HG02798 (cell line): ENCODE data around the gene IFNGR1.

ENCODE experiments used
- ATAC-seq: cut with Tn5 transposase; IDR thresholded peaks from one replicate; pipeline ENCODE4 v1.9.1; 2021; ENCODE audit warnings: mild to moderate bottlenecking; ENCODE audit not compliant: unreplicated experiment, poor library complexity

IFNGR1 gene

DNA sequence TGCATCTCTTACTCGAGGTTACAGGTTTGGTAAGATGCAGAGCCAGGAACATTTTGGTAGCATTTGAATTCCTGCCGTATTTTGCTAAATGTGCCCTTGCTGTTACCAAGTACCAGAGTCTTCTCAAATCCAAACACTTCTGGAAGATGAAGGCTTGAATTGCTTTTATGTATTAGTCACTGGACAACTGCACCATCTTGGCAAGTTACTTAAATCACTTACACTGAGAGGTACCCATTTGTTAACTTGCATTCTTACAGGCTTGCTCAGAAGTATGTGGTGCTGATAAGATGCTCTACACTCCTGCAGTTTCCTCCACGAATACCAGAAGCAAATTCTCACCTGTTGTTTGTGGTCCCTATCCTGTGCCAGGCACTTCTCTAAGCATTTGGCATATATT lies 58.4 kb downstream of the IFNGR1 start:
- ATAC-seq, result no peak

DNA sequence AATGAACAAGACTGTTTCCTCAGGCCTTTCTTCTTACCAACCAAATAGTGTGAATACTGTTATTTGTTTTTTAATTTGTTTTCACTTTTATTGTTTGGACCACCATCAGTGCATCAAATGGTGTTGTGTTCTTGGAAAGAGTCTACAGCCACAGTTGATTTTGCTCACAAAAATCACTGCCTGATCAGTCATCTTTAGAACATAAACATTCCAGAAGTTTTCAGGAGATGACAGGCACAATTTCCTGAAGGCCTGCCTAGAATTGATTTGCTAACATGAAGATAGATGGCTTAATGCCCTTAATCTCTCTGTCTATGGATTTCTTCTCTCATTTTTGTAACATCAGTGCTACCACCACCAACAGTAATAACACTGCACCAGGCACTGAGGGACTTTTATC lies 59.3 kb downstream of the IFNGR1 start:
- no peak for ATAC-seq

DNA sequence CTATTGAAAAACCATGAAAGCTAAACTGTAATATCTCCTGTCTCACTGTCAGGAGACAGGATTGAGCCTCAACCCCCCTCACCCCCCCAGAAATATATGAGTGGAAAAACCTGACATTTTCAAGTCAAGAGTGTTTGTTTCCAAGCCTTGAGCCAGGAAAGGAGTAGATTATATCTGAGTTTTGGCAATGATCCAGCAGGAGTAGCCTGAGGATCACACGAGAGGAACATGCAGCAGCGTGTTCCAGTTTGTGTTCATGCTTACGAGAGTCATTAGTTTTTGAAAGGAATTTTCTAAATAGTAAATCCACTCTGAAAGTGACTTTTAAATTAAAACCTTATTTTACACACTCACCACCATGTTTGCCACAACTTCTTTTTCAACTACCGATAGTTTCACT lies 61.6 kb downstream of the IFNGR1 start:
- ATAC-seq, result no peak

DNA sequence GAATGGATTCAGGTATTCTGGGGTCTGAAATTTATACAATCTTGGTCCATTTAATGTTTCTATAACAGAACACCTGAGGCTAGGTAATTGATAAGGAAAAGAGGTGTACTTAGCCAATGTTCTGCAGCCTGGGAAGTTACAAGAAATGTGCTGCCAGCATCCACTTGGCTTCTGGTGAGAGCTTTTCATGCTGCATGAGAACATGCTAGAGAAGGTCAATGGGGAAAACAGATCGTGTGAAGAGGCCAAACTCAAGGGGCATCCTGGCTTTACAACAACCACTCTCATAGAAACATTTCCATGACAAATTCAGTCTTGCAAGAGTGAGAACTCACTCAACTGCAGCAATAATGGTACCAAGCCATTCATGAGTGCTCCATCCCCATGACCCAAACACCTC lies 62.5 kb downstream of the IFNGR1 start:
- no peak for ATAC-seq

GRCh38 chr6:137155830-137156229 lies 63.4 kb downstream of the IFNGR1 start:
- ATAC-seq, result no peak

- ATAC-seq, result no peak
These were observed 69.1 kb downstream of the IFNGR1 start for GRCh38 chr6:137150072-137150471.

DNA sequence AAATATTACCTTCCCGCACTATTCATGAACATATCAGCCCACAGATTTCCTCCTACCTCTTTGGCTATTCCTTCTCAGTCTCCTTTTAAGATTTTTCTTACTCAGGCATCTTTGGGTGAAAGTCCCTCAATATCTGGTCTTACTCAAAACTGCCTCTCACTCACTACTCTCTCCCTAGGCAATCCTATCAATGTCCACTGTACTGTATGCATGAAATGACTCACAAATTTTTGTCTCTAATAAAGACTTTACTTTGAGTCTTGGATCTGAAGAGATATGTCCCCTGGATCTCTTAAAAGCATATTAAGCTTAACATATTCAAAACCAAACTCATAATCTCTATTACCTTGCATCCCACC lies 70.2 kb downstream of the IFNGR1 start:
- no peak for ATAC-seq

DNA sequence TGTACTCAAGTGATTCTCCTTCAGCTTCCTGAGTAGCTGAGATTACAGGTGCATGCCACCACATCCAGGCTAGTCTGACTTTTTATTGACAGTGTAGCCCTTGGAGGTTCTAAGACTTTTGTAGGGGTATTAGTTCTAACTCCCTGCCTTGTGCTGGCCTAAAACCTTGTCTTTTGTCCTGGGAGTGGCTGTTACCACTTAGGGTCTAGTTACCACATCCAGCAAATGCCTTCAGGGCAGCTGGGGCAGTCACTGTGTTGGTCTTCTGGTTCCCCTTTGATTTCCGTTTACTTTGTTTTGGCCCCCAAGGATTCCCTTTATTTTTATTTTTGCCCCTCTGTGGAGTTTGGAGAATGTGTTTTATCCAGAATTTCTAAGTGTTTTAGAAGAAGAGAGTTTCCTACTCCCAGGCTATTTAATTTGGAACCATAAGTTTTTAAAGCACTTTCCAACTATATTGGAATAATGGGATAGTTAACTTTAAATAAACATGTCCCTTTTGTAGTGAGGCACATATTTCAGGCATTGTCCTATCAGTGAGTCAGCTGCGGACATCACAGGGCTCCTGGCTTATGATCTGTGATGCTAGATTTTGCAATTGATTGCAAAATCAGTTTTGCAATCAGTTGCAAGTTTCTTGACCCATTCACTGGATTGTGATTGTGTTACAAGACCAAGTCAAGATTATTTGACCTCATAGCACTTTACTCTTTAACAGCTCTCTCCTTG lies 70.7 kb downstream of the IFNGR1 start:
- no peak for ATAC-seq
